ENCODE data around the gene CORO1C. TPM values are rescaled to one million over a fixed set of nuclear protein-coding genes. Genes with fewer than 3 reads are reported as not detected.

The CORO1C gene
- total and polyA plus RNA-seq, 9 of the 15 experiments (the other 6 are each of a cell fraction or from before 2014, with no cell fraction given) = 55.2 to 280 (median 150) TPM

DNA sequence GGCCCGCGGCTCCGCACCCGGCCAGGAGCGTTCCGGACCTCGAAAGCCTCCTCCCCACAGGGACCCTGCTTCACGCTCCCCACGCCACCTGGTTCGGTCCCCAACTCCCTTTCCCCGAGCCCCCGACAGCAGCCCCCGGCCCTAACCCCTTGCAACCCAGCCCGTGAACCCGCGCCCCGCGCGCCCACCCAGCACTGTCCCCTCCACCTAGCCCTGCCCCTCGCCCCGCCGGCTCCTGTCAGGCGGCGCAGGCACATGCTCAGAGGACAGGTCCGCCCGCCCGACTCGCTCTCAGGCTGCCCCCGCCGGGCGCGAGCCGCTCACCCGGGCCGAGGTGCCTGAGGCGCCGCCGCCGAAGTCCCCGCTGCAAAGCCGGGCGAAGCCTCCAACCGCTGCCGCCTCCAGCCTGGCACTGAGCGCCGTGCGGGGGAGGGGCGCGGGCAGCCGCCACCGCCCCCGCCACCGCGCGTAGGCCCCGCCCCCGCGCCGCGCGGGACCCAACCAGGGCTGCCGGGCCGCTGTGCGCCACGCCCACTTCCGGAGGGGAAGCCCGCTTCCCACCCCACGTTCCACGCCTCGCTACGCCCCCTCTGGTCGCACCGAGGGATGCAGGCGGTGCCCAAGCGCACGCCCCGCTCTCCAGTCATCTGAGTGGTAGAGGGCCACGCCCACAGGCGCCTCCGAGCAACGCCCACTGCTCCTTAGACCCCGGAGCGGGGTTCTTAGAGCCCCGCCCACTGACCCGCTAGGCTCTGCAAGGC lies at the start of gene CORO1C (continued):
- TF ChIP-seq, protein P1, sequence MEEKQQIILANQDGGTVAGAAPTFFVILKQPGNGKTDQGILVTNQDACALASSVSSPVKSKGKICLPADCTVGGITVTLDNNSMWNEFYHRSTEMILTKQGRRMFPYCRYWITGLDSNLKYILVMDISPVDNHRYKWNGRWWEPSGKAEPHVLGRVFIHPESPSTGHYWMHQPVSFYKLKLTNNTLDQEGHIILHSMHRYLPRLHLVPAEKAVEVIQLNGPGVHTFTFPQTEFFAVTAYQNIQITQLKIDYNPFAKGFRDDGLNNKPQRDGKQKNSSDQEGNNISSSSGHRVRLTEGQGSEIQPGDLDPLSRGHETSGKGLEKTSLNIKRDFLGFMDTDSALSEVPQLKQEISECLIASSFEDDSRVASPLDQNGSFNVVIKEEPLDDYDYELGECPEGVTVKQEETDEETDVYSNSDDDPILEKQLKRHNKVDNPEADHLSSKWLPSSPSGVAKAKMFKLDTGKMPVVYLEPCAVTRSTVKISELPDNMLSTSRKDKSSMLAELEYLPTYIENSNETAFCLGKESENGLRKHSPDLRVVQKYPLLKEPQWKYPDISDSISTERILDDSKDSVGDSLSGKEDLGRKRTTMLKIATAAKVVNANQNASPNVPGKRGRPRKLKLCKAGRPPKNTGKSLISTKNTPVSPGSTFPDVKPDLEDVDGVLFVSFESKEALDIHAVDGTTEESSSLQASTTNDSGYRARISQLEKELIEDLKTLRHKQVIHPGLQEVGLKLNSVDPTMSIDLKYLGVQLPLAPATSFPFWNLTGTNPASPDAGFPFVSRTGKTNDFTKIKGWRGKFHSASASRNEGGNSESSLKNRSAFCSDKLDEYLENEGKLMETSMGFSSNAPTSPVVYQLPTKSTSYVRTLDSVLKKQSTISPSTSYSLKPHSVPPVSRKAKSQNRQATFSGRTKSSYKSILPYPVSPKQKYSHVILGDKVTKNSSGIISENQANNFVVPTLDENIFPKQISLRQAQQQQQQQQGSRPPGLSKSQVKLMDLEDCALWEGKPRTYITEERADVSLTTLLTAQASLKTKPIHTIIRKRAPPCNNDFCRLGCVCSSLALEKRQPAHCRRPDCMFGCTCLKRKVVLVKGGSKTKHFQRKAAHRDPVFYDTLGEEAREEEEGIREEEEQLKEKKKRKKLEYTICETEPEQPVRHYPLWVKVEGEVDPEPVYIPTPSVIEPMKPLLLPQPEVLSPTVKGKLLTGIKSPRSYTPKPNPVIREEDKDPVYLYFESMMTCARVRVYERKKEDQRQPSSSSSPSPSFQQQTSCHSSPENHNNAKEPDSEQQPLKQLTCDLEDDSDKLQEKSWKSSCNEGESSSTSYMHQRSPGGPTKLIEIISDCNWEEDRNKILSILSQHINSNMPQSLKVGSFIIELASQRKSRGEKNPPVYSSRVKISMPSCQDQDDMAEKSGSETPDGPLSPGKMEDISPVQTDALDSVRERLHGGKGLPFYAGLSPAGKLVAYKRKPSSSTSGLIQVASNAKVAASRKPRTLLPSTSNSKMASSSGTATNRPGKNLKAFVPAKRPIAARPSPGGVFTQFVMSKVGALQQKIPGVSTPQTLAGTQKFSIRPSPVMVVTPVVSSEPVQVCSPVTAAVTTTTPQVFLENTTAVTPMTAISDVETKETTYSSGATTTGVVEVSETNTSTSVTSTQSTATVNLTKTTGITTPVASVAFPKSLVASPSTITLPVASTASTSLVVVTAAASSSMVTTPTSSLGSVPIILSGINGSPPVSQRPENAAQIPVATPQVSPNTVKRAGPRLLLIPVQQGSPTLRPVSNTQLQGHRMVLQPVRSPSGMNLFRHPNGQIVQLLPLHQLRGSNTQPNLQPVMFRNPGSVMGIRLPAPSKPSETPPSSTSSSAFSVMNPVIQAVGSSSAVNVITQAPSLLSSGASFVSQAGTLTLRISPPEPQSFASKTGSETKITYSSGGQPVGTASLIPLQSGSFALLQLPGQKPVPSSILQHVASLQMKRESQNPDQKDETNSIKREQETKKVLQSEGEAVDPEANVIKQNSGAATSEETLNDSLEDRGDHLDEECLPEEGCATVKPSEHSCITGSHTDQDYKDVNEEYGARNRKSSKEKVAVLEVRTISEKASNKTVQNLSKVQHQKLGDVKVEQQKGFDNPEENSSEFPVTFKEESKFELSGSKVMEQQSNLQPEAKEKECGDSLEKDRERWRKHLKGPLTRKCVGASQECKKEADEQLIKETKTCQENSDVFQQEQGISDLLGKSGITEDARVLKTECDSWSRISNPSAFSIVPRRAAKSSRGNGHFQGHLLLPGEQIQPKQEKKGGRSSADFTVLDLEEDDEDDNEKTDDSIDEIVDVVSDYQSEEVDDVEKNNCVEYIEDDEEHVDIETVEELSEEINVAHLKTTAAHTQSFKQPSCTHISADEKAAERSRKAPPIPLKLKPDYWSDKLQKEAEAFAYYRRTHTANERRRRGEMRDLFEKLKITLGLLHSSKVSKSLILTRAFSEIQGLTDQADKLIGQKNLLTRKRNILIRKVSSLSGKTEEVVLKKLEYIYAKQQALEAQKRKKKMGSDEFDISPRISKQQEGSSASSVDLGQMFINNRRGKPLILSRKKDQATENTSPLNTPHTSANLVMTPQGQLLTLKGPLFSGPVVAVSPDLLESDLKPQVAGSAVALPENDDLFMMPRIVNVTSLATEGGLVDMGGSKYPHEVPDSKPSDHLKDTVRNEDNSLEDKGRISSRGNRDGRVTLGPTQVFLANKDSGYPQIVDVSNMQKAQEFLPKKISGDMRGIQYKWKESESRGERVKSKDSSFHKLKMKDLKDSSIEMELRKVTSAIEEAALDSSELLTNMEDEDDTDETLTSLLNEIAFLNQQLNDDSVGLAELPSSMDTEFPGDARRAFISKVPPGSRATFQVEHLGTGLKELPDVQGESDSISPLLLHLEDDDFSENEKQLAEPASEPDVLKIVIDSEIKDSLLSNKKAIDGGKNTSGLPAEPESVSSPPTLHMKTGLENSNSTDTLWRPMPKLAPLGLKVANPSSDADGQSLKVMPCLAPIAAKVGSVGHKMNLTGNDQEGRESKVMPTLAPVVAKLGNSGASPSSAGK (IDR thresholded peaks at IDR 0.05) = 0 out of 2 replicates have a peak, but pooled peaks have one; percentile 67
- TF ChIP-seq BMI1 (IDR thresholded peaks at IDR 0.05; ENCODE audit: low read length) (no peak), FOXK2 (conservative IDR thresholded peaks at IDR 0.05 in 1 of 2, IDR thresholded peaks at IDR 0.05 in 1 of 2; ENCODE audit: low read depth in 2 of 2) (no peak), HDGF (IDR thresholded peaks at IDR 0.05) (no peak), ZFP1 (CRISPR knock-in tag; IDR thresholded peaks at IDR 0.05) (no peak), ELF1 (tag; IDR thresholded peaks at IDR 0.05) (peak; percentile 80), ZNF23 (CRISPR knock-in tag; IDR thresholded peaks at IDR 0.05) (no peak), CHCHD3 (CRISPR knock-in tag; IDR thresholded peaks at IDR 0.05) (no peak), MYC (IDR thresholded peaks at IDR 0.05; ENCODE audit: low read depth, low read length) (peak; percentile 87), MYC (CRISPR knock-in tag; IDR thresholded peaks at IDR 0.05; ENCODE audit: borderline replicate concordance, low read depth) (no peak), ELF4 (CRISPR knock-in tag; IDR thresholded peaks at IDR 0.05) (0 out of 2 replicates have a peak, but pooled peaks have one; percentile 6)
- TF ChIP-seq, protein P2, sequence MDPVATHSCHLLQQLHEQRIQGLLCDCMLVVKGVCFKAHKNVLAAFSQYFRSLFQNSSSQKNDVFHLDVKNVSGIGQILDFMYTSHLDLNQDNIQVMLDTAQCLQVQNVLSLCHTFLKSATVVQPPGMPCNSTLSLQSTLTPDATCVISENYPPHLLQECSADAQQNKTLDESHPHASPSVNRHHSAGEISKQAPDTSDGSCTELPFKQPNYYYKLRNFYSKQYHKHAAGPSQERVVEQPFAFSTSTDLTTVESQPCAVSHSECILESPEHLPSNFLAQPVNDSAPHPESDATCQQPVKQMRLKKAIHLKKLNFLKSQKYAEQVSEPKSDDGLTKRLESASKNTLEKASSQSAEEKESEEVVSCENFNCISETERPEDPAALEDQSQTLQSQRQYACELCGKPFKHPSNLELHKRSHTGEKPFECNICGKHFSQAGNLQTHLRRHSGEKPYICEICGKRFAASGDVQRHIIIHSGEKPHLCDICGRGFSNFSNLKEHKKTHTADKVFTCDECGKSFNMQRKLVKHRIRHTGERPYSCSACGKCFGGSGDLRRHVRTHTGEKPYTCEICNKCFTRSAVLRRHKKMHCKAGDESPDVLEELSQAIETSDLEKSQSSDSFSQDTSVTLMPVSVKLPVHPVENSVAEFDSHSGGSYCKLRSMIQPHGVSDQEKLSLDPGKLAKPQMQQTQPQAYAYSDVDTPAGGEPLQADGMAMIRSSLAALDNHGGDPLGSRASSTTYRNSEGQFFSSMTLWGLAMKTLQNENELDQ (CRISPR knock-in tag; IDR thresholded peaks at IDR 0.05; ENCODE audit: borderline replicate concordance) = no peak
